Suprapubic skin (tissue), 4 donors: Measurements from ENCODE around the gene GNAL.

ENCODE experiments used
- CTCF ChIP-seq, 2 donors: fragments of 200-600 bp in 1 of 2; fragments of 450-650 bp in 1 of 2; sonication (generic) in 1 of 2; IDR thresholded peaks; one replicate each; pipeline ENCODE4 v1.5.1; 2016 to 2019; ENCODE audit warnings: antibody characterized with exemption in 2 of 2, mild to moderate bottlenecking in 1 of 2, moderate library complexity in 1 of 2
- EP300 ChIP-seq: sonication (generic); formaldehyde crosslinking; IDR thresholded peaks from one replicate; pipeline ENCODE4 v1.6.1; 2017; ENCODE audit warnings: antibody characterized with exemption
- POLR2A ChIP-seq, 2 donors: fragments of 450-650 bp; IDR thresholded peaks; one replicate each; pipeline ENCODE4 v1.6.1; 2017; ENCODE audit warnings: antibody characterized with exemption in 2 of 2, mild to moderate bottlenecking in 2 of 2, moderate library complexity in 2 of 2
- POLR2AphosphoS5 ChIP-seq, 3 donors: sonication (generic); formaldehyde crosslinking; IDR thresholded peaks; one replicate each; pipeline ENCODE4 v1.6.1; 2017; ENCODE audit warnings: antibody characterized with exemption in 3 of 3

GRCh38 chr18:11688972-11689668 is at the start of gene GNAL:
- TF ChIP-seq CTCF (IDR thresholded peaks at IDR 0.05) (no peak), EP300 (no peak), POLR2AphosphoS5 (IDR thresholded peaks at IDR 0.05) (peak in 1 of 3 donors; percentile 33), POLR2A (IDR thresholded peaks at IDR 0.05) (no peak)
